Omental fat pad (tissue), 4 donors: ENCODE data around the gene PPP1R36. TPM values are rescaled to one million over a fixed set of nuclear protein-coding genes. Genes with fewer than 3 reads are reported as not detected.

Experiments used
- ATAC-seq: fragments of 150-250 bp; one replicate; pipeline ENCODE4 v1.9.1; 2016; ENCODE audit warnings: mild to moderate bottlenecking, moderate library complexity; ENCODE audit not compliant: low FRiP score
- DNase-seq: peaks from one replicate; pipeline ENCODE4 v3.0.0-alpha.2; 2019; ENCODE audit warnings: low spot score
- CTCF ChIP-seq, 3 donors: fragments of 450-650 bp; IDR thresholded peaks; one replicate each; pipeline ENCODE4 v1.5.1; 2016 to 2017; ENCODE audit warnings: antibody characterized with exemption in 3 of 3, mild to moderate bottlenecking in 3 of 3, moderate library complexity in 2 of 3
- small RNA-seq: library from RNA; depleted of rRNA; stranded (forward); fragments of <200 nt; gene quantifications from one replicate; pipeline ENCODE3, GENCODE V24; 2016
- total RNA-seq, 4 donors: library from RNA; depleted of rRNA; stranded (reverse); fragments of >200 nt; gene quantifications; one replicate each; pipeline ENCODE4 v1.1.0, GENCODE V29; 2016

The PPP1R36 gene
- total RNA-seq, 4 donors from 2014 or later: 0.63 to 3.2 (median 2.1) TPM

GRCh38 chr14:64638625-64639024, 88.9 kb downstream of the PPP1R36 start:
- no peak for ATAC-seq
- no peak for DNase-seq
- TF ChIP-seq CTCF (IDR thresholded peaks at IDR 0.05): no peak

Small RNAs within 50 kb of the gene (small RNA-seq; reads per million reads assigned to genes)
- gene AL049869.4: not detected

Other genes starting within 250 kb of the PPP1R36 start
- 100 to 1,000 TPM in 1 of 4 donors, 10 to 100 TPM in 3; 58.0 to 138 (median 86.9) TPM for gene MTHFD1, start 161.6 kb upstream of the PPP1R36 start, total RNA-seq
- 1 to 10 TPM in 1 of 4 donors, under 1 TPM in 3; 0.47 to 1.4 (median 0.66) TPM for gene AKAP5, start 84.5 kb upstream of the PPP1R36 start, total RNA-seq
- gene ZBTB25, start 46.1 kb upstream of the PPP1R36 start, total RNA-seq: 10 to 100 TPM in 1 of 4 donors, 1 to 10 TPM in 3; 5.5 to 12.3 (median 8.6) TPM
- gene ZBTB1, start 45.2 kb upstream of the PPP1R36 start, total RNA-seq: 10 to 100 TPM; 35.9 to 54.2 (median 43.7) TPM
- gene HSPA2, start 9.2 kb upstream of the PPP1R36 start, total RNA-seq: 10 to 100 TPM in 3 of 4 donors, 1 to 10 TPM in 1; 4.7 to 23.4 (median 17.5) TPM
- gene PLEKHG3, start 154.5 kb downstream of the PPP1R36 start, total RNA-seq: 10 to 100 TPM; 29.6 to 45.9 (median 37.5) TPM